Pancreas (tissue), 10 donors: ENCODE data around the gene TLE5. TPM values are rescaled to one million over a fixed set of nuclear protein-coding genes. Genes with fewer than 3 reads are reported as not detected.
A peak's percentile ranks its signal among the peaks of the same experiment; 100 is the strongest.

ENCODE experiments used
- ATAC-seq, 4 donors: fragments of 200-7000 bp; cut with Tn5 transposase; one replicate each; pipeline versions ENCODE4 v1.8.0 to v1.9.1; 2020; ENCODE audit warnings: mild to moderate bottlenecking in 4 of 4, moderate library complexity in 4 of 4
- DNase-seq, 6 donors: peaks; one replicate each; pipeline ENCODE4 v3.0.0-alpha.2; 2020
- FAIRE-seq: peaks from 2 replicates; lab custom pipeline; 2012; peaks lifted over from hg19 to GRCh38; lab: Jason Lieb, UNC
- H3K27ac ChIP-seq, 4 donors: fragments of 200-600 bp; sonication (generic); 1 replicate in 3 of 4; 2 replicates in 1 of 4; pipeline versions ENCODE4 v1.5.0 to v1.8.0; 2020
- H3K27me3 ChIP-seq, 4 donors: fragments of 200-600 bp; one replicate each; pipeline ENCODE4 v1.8.0; 2021
- H3K36me3 ChIP-seq, 3 donors: fragments of 200-600 bp; sonication (generic) in 1 of 3; one replicate each; pipeline versions ENCODE4 v1.5.0 to v1.8.0; 2020 to 2021
- H3K4me1 ChIP-seq, 3 donors: fragments of 200-600 bp; one replicate each; pipeline ENCODE4 v1.8.0; 2021
- H3K4me3 ChIP-seq, 4 donors: fragments of 200-600 bp; sonication (generic) in 2 of 4; one replicate each; pipeline versions ENCODE4 v1.5.0 to v1.8.0; 2020 to 2021
- H3K9me3 ChIP-seq, 4 donors: fragments of 200-600 bp; one replicate each; pipeline ENCODE4 v1.8.0; 2021
- CTCF ChIP-seq, 4 donors: fragments of 200-600 bp; sonication (generic) in 3 of 4; IDR thresholded peaks; one replicate each; pipeline versions ENCODE4 v1.5.0 to v1.8.0; 2021; ENCODE audit warnings: antibody characterized with exemption in 4 of 4
- WGBS, 2 donors: extraction: QIAGEN DNeasy Blood & Tissue Kit; methylation state at CpG; one replicate each; pipeline ENCODE4 v1.1.7; 2013; 5-methylcytosine and 5-hydroxymethylcytosine counted together
- intact Hi-C, 3 donors: fragments of 100-400 bp; cut with DNase I; formaldehyde crosslinking; loops; one replicate each; pipeline versions ENCODE4 v1.11.1 to v1.14.2; 2022
- polyA plus RNA-seq, 2 donors: library from polyadenylated mRNA; stranded (reverse); fragments of 200-250 nt; gene quantifications; one replicate each; pipeline ENCODE4 v1.2.3, GENCODE V29; 2013
- total RNA-seq, 6 donors: library from RNA; stranded (reverse); fragmentation: NEBNext Ultra II Directional in 4 of 6; extraction: Animal tissue kit (Norgen Biotek cat#: 25700) in 4 of 6; gene quantifications; one replicate each; pipeline versions ENCODE4 v1.2.1 to v1.2.4, GENCODE V29; 2021 to 2023
- donor health status: healthy with polysubstance abuse.
- donor health status: DM: no; HTN: no; CAD: no; lungs with moderate emphysema.
- donor health status: DM: no; HTN: no; CAD: no.
- donor health status: control.
- donor health status: control.
- donor health status: Bipolar disorder and iron deficiency.
- donor health status: DM: yes; HTN: yes; CAD: no.
- donor health status: DM: no; HTN: no; CAD: no.
- donor health status: DM: no; HTN: no; CAD: no.
- donor health status: DM: yes; HTN: yes; CAD: no.

Gene TLE5
- total and polyA plus RNA-seq, 8 donors, result 165 to 573 (median 229) TPM

- Histone ChIP-seq H3K36me3 (no peaks in the 10 kb centered on the region), H3K9me3 (no peaks in the 10 kb centered on the region), H3K4me3 (no peak overlapping the region), H3K27me3 (no peaks in the 10 kb centered on the region), H3K4me1 (no peaks in the 10 kb centered on the region), H3K27ac (no peak overlapping the region)
- ATAC-seq (no peak), DNase-seq (no peak), FAIRE-seq (no peak)
- WGBS, 2 donors, result 72 to 80% methylated on average over 4 of the region's 4 CpGs
- no peak for TF ChIP-seq CTCF (IDR thresholded peaks at IDR 0.05)
- intact Hi-C loops, result loop anchor here in 1 of 3 donors (10.0 kb wide), 1 partner anchor 85 kb away; no protein-coding TSS in a partner anchor
Measured at GRCh38 chr19:3079578-3079977, 17.3 kb upstream of the TLE5 start.

- 8 to 9% methylated on average over 30 to 41 of the region's 41 CpGs for WGBS, 2 donors
- ATAC-seq (peak; percentile 89 to 99 (median 91)), FAIRE-seq (no peak), DNase-seq (peak; percentile 47 to 92 (median 78))
- TF ChIP-seq CTCF (IDR thresholded peaks at IDR 0.05), result peak; percentile 90 to 96 (median 94)
- H3K4me1 ChIP-seq, result no peaks in the 10 kb centered on the region
- no peaks in the 10 kb centered on the region for H3K27me3 ChIP-seq
- no peaks in the 10 kb centered on the region for H3K9me3 ChIP-seq
- intact Hi-C loops, result loop anchor here in 1 of 3 donors (10.0 kb wide), 1 partner anchor 89 kb away; no protein-coding TSS in a partner anchor
- H3K36me3 ChIP-seq, result no peaks in the 10 kb centered on the region
- H3K27ac ChIP-seq, result no peak overlapping the region
- H3K4me3 ChIP-seq, result no peak overlapping the region
Measured at GRCh38 chr19:3075605-3076431, 13.5 kb upstream of the TLE5 start.

GRCh38 chr19:3073931-3074595, 11.8 kb upstream of the TLE5 start:
- peak in 3 of 6 donors; percentile 19 to 40 (median 39) for DNase-seq
- intact Hi-C loops, result loop anchor here in 1 of 3 donors (10.0 kb wide), 1 partner anchor 91 kb away; no protein-coding TSS in a partner anchor
- no peak overlapping the region for H3K4me3 ChIP-seq
- H3K27ac ChIP-seq, result no peak overlapping the region
- no peaks in the 10 kb centered on the region for H3K36me3 ChIP-seq
- ATAC-seq, result peak in 3 of 4 donors; percentile 32 to 54 (median 53)
- 52 to 55% methylated on average over 8 of the region's 8 CpGs for WGBS, 2 donors
- H3K27me3 ChIP-seq, result no peaks in the 10 kb centered on the region
- no peaks in the 10 kb centered on the region for H3K9me3 ChIP-seq
- no peak for FAIRE-seq
- no peak for TF ChIP-seq CTCF (IDR thresholded peaks at IDR 0.05)
- H3K4me1 ChIP-seq, result no peaks in the 10 kb centered on the region

- ATAC-seq, result peak in 1 of 4 donors; percentile 21
- intact Hi-C loops, result loop anchor here in 1 of 3 donors (10.0 kb wide), 1 partner anchor 92 kb away; no protein-coding TSS in a partner anchor
- no peak for FAIRE-seq
- DNase-seq, result peak in 1 of 6 donors; percentile 34
- Histone ChIP-seq H3K4me1 (no peaks in the 10 kb centered on the region), H3K9me3 (no peaks in the 10 kb centered on the region), H3K27me3 (no peaks in the 10 kb centered on the region), H3K36me3 (no peaks in the 10 kb centered on the region), H3K4me3 (no peak overlapping the region), H3K27ac (no peak overlapping the region)
- 23 to 30% methylated on average over 3 of the region's 3 CpGs for WGBS, 2 donors
- no peak for TF ChIP-seq CTCF (IDR thresholded peaks at IDR 0.05)
Measured at GRCh38 chr19:3073159-3073563, 10.9 kb upstream of the TLE5 start.
